SU-DHL-6 (cell line): ENCODE results near the gene KRTAP5-5.

Experiments used
- H2AFZ ChIP-seq: fragments of 200-600 bp; sonication (generic); 2 replicates; pipeline ENCODE4 v1.6.1; 2014; ENCODE audit warnings: low read depth, mild to moderate bottlenecking, moderate library complexity, mixed read lengths, antibody characterized with exemption, low read length; ENCODE audit not compliant: severe bottlenecking
- H3F3A ChIP-seq: fragments of 200-600 bp; shearing (Covaris generic); 2 replicates; pipeline ENCODE4 v1.6.0; 2016; ENCODE audit warnings: antibody characterized with exemption, mild to moderate bottlenecking; ENCODE audit not compliant: insufficient read depth
- H3K27ac ChIP-seq: fragments of 200-600 bp; sonication (generic); 2 replicates; pipeline ENCODE4 v1.5.1; 2016; ENCODE audit warnings: low read depth, mild to moderate bottlenecking, low read length, moderate library complexity, mixed read lengths
- H3K27me3 ChIP-seq: fragments of 200-600 bp; sonication (generic), shearing (Covaris generic); 2 replicates; pipeline ENCODE4 v1.6.0; 2014; ENCODE audit warnings: mild to moderate bottlenecking, low read length
- H3K36me3 ChIP-seq: fragments of 200-600 bp; sonication (generic); 2 replicates; pipeline ENCODE4 v1.6.1; 2014; ENCODE audit warnings: mild to moderate bottlenecking, low read length, mixed read lengths
- H3K4me2 ChIP-seq: fragments of 300-600, 200-600 bp; shearing (Covaris generic), sonication (generic); 2 replicates; pipeline ENCODE4 v1.6.0; 2014; ENCODE audit warnings: low read length, low read depth, mild to moderate bottlenecking; ENCODE audit not compliant: poor library complexity, severe bottlenecking
- H3K4me3 ChIP-seq: fragments of 200-600 bp; sonication (generic); 2 replicates; pipeline ENCODE4 v1.5.1; 2014; ENCODE audit warnings: antibody characterized with exemption, low read length, mild to moderate bottlenecking, mixed read lengths; ENCODE audit not compliant: insufficient read depth, poor library complexity, severe bottlenecking
- H3K79me2 ChIP-seq: fragments of 200-600 bp; sonication (generic); 2 replicates; pipeline ENCODE4 v1.6.1; 2014; ENCODE audit warnings: mild to moderate bottlenecking, low read length, moderate library complexity; ENCODE audit not compliant: insufficient read depth
- H3K9ac ChIP-seq: fragments of 200-600 bp; sonication (generic); 2 replicates; pipeline ENCODE4 v1.7.0; 2014; ENCODE audit warnings: mild to moderate bottlenecking, low read length
- H3K9me2 ChIP-seq: fragments of 200-600 bp; sonication (generic); replicated peaks from 2 replicates; pipeline ENCODE4 v1.6.1; 2014; ENCODE audit warnings: low read length; ENCODE audit not compliant: insufficient read depth
- H3K9me3 ChIP-seq: fragments of 200-600 bp; sonication (generic); 2 replicates; pipeline ENCODE4 v1.6.1; 2014; ENCODE audit warnings: low read length, mixed read lengths; ENCODE audit not compliant: insufficient read depth
- H4K20me1 ChIP-seq: fragments of 200-600 bp; sonication (generic); 2 replicates; pipeline ENCODE4 v1.6.1; 2014; ENCODE audit warnings: low read depth, mild to moderate bottlenecking, antibody characterized with exemption, low read length, moderate library complexity, mixed read lengths
- CTCF ChIP-seq: fragments of 200-600 bp; sonication (generic); IDR thresholded peaks from one replicate; pipeline ENCODE4 v1.5.1; 2017; ENCODE audit warnings: antibody characterized with exemption, mild to moderate bottlenecking, low read length, moderate library complexity; ENCODE audit not compliant: insufficient read depth, poor library complexity, severe bottlenecking
- EZH2phosphoT487 ChIP-seq: fragments of 200-600 bp; sonication (generic), shearing (Covaris generic); conservative IDR thresholded peaks from 2 replicates; pipeline ENCODE4 v1.6.1; 2018; ENCODE audit warnings: mild to moderate bottlenecking, antibody characterized with exemption, low read length, moderate library complexity, mixed read lengths

The KRTAP5-5 gene

DNA sequence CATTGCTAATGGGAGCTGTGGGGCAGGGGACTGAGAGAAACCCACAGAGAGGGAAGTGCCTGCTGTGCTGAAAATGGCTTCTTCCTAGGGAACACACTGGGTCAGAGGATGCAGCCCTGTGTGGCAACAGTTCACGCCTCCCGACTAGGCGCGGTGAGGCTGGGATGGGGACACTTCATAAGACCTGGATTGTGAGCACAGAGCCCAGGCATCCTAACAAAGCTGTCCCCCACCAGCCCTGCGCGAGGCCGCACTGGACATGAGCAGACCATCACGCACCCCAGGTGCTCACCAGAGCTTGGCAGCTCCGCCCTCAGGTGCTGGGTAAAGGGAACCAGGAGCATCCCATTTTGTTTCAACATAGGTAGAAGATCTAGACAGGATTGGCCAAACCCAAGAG is 5.9 kb upstream of the KRTAP5-5 start:
- Histone ChIP-seq H3K9me2 (no peaks in the 10 kb centered on the region), H3K79me2 (no peaks in the 10 kb centered on the region), H3K9ac (no peak overlapping the region), H3K27me3 (no peaks in the 10 kb centered on the region), H3F3A (no peaks in the 10 kb centered on the region), H3K4me2 (no peak overlapping the region), H4K20me1 (no peaks in the 10 kb centered on the region; the same call in 1 of the 2 replicates), H3K27ac (no peak overlapping the region), H3K9me3 (no peaks in the 10 kb centered on the region), H3K4me3 (no peak overlapping the region), H3K36me3 (no peaks in the 10 kb centered on the region), H2AFZ (no peak overlapping the region)
- no peak for TF ChIP-seq EZH2phosphoT487
- no peak for TF ChIP-seq CTCF

- Histone ChIP-seq H3K36me3 (no peaks in the 10 kb centered on the region), H2AFZ (no peak overlapping the region), H4K20me1 (no peaks in the 10 kb centered on the region; the same call in 1 of the 2 replicates), H3K9me2 (no peaks in the 10 kb centered on the region), H3K27me3 (no peaks in the 10 kb centered on the region), H3K27ac (no peak overlapping the region), H3K79me2 (no peaks in the 10 kb centered on the region), H3K4me2 (no peak overlapping the region), H3K9me3 (no peaks in the 10 kb centered on the region), H3F3A (no peaks in the 10 kb centered on the region), H3K4me3 (no peak overlapping the region), H3K9ac (no peak overlapping the region)
- no peak for TF ChIP-seq EZH2phosphoT487
- no peak for TF ChIP-seq CTCF
Observed at GRCh38 chr11:1624621-1625020, 5.0 kb upstream of the KRTAP5-5 start.

- Histone ChIP-seq H3K4me2 (no peak overlapping the region), H3K4me3 (no peak overlapping the region), H3K27ac (no peak overlapping the region), H3K79me2 (no peaks in the 10 kb centered on the region), H3K9me2 (no peaks in the 10 kb centered on the region), H3K36me3 (no peaks in the 10 kb centered on the region), H3K9ac (no peak overlapping the region), H2AFZ (no peak overlapping the region), H4K20me1 (no peaks in the 10 kb centered on the region), H3F3A (no peaks in the 10 kb centered on the region), H3K9me3 (no peaks in the 10 kb centered on the region), H3K27me3 (no peaks in the 10 kb centered on the region)
- no peak for TF ChIP-seq CTCF
- TF ChIP-seq EZH2phosphoT487: no peak
Observed at GRCh38 chr11:1625541-1625940, 4.0 kb upstream of the KRTAP5-5 start.
